ENCODE data around the gene SLC38A3.

GRCh38 chr3:50210176-50210509 lies 5.1 kb downstream of the SLC38A3 start:
- TF ChIP-seq CTCF (conservative IDR thresholded peaks at IDR 0.05; ENCODE audit: low read depth in 2 of 2): no peak
- no peak for TF ChIP-seq EZH2 (IDR thresholded peaks at IDR 0.05; ENCODE audit: low read depth, unreplicated experiment)
- no peak for TF ChIP-seq REST (IDR thresholded peaks at IDR 0.05; ENCODE audit: unreplicated experiment)
- no peak for TF ChIP-seq POLR2AphosphoS5 (IDR thresholded peaks at IDR 0.05; ENCODE audit: low read depth)
- no peak for TF ChIP-seq EZH2phosphoT487 (IDR thresholded peaks at IDR 0.05; ENCODE audit: unreplicated experiment)
- no peak for TF ChIP-seq CREB1 (CRISPR knock-in tag; IDR thresholded peaks at IDR 0.05; ENCODE audit: low read depth)
- TF ChIP-seq ZNF331 (CRISPR knock-in tag; IDR thresholded peaks at IDR 0.05; ENCODE audit: low read depth): no peak
- no peak for TF ChIP-seq ETS1 (IDR thresholded peaks at IDR 0.05)
- no peak for TF ChIP-seq STAT1 (IDR thresholded peaks at IDR 0.05; ENCODE audit: unreplicated experiment)
- no peak for TF ChIP-seq JUNB (IDR thresholded peaks at IDR 0.05; ENCODE audit: unreplicated experiment)
- TF ChIP-seq ZNF462 (CRISPR knock-in tag; IDR thresholded peaks at IDR 0.05): no peak

Measured in GM23338 (cell line).